MM.1S (cell line): ENCODE results near the gene USP38.

Experiments
- DNase-seq: peaks from one replicate; pipeline ENCODE4 v3.0.0-alpha.2; 2015
- H2AFZ ChIP-seq: fragments of 300-600 bp; sonication (generic); 2 replicates; pipeline ENCODE4 v1.6.0; 2016; ENCODE audit warnings: antibody characterized with exemption, low read length
- H3F3A ChIP-seq: fragments of 300-600 bp; sonication (generic); 2 replicates; pipeline ENCODE4 v1.6.1; 2016; ENCODE audit warnings: mild to moderate bottlenecking, antibody characterized with exemption, low read length, moderate library complexity, mixed read lengths; ENCODE audit not compliant: insufficient read depth
- H3K27ac ChIP-seq: fragments of 300-600 bp; sonication (generic); 2 replicates; pipeline ENCODE4 v1.5.1; 2016; ENCODE audit warnings: mild to moderate bottlenecking, low read length
- H3K27me3 ChIP-seq: fragments of 300-600 bp; sonication (generic); replicated peaks from 2 replicates; pipeline ENCODE4 v1.6.0; 2016; ENCODE audit warnings: low read length; ENCODE audit not compliant: insufficient read depth
- H3K36me3 ChIP-seq: fragments of 300-600 bp; sonication (generic); replicated peaks from 2 replicates; pipeline ENCODE4 v1.6.1; 2016; ENCODE audit warnings: mild to moderate bottlenecking, low read length, mixed read lengths; ENCODE audit not compliant: insufficient read depth
- H3K4me1 ChIP-seq: fragments of 300-600 bp; sonication (generic); 2 replicates; pipeline ENCODE4 v1.6.1; 2016; ENCODE audit warnings: low read length, mixed read lengths
- H3K4me2 ChIP-seq: fragments of 300-600 bp; sonication (generic); 2 replicates; pipeline ENCODE4 v1.6.0; 2016; ENCODE audit warnings: low read depth, low read length
- H3K4me3 ChIP-seq: fragments of 300-600 bp; sonication (generic); 2 replicates; pipeline ENCODE4 v1.5.1; 2016; ENCODE audit warnings: low read length, mixed read lengths
- H3K79me2 ChIP-seq: fragments of 300-600 bp; sonication (generic); 2 replicates; pipeline ENCODE4 v1.6.1; 2016; ENCODE audit warnings: mixed run types, low read length, mixed read lengths
- H3K9ac ChIP-seq: fragments of 300-600 bp; sonication (generic); 2 replicates; pipeline ENCODE4 v1.6.1; 2016; ENCODE audit warnings: low read length, mixed read lengths
- H3K9me2 ChIP-seq: fragments of 300-600 bp; sonication (generic); replicated peaks from 2 replicates; pipeline ENCODE4 v1.6.1; 2016; ENCODE audit warnings: mild to moderate bottlenecking, low read length, mixed read lengths; ENCODE audit not compliant: insufficient read depth
- H3K9me3 ChIP-seq: fragments of 300-600 bp; sonication (generic); replicated peaks from 2 replicates; pipeline ENCODE4 v1.6.1; 2016; ENCODE audit warnings: mild to moderate bottlenecking, low read length, mixed read lengths; ENCODE audit not compliant: insufficient read depth
- H4K20me1 ChIP-seq: fragments of 300-600 bp; sonication (generic); 2 replicates; pipeline ENCODE4 v1.6.1; 2016; ENCODE audit warnings: mild to moderate bottlenecking, low read length, moderate library complexity, mixed read lengths; ENCODE audit not compliant: insufficient read depth
- CTCF ChIP-seq: fragments of 300-600 bp; sonication (generic); IDR thresholded peaks from 2 replicates; pipeline ENCODE4 v1.5.1; 2016; ENCODE audit warnings: antibody characterized with exemption, low read length, mixed read lengths
- EZH2 ChIP-seq: fragments of 300-600 bp; sonication (generic); optimal IDR thresholded peaks from 2 replicates; pipeline ENCODE3; 2017; ENCODE audit warnings: low read depth, mild to moderate bottlenecking, antibody characterized with exemption, low read length, mixed read lengths
- EZH2phosphoT487 ChIP-seq: fragments of 300-600 bp; sonication (generic); IDR thresholded peaks from 2 replicates; pipeline ENCODE4 v1.6.1; 2018; ENCODE audit warnings: antibody characterized with exemption, low read length

The USP38 gene

GRCh38 chr4:143178923-143179322 is 5.8 kb upstream of the USP38 start:
- no peak for TF ChIP-seq EZH2
- TF ChIP-seq CTCF = no peak
- no peak for TF ChIP-seq EZH2phosphoT487
- H3K79me2 ChIP-seq = peaks cover 8% of the 10 kb centered on the region; the same call in 1 of the 2 replicates
- no peak for DNase-seq

DNA sequence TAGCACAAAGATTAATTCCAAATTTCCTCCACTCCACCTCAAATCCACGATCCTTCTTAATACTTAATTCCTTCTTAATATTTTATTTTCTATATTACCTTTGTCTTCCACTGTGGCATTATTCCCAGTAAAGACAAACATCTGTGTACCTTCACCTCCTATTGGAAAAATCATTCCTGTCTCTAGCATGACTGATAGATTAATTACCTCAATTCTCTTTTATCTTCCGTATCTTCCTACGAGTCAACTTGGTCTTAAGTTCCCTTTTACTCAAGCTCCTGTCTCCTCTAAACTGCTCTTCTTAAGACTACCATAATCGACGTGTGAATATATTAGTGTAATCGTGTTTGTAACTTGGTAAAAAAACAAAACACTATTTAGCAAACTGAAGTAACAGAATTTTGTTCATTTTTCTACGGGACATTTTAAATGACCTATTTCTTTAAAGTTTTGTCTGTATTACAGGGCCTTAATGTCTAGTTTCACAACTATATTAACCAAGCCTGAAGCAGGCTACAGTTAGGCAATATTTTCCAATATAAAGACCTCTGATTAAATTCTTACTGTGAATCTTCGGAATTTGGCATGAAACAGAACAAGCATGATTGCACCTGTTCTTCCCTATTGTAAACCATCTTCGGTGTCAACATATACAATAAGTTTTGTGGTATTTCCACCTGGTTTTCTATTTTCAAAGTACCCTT is 1.1 kb upstream of the USP38 start:
- Histone ChIP-seq H3K27me3 (no peaks in the 10 kb centered on the region), H3K4me1 (peaks cover 5% of the 10 kb centered on the region; the same call in 1 of the 2 replicates), H2AFZ (peak overlapping the region; percentile 70), H3K9me2 (no peaks in the 10 kb centered on the region), H3K27ac (peak overlapping the region; percentile 89; the same call in 1 of the 2 replicates), H3K9ac (peak overlapping the region; percentile 84), H3K36me3 (no peaks in the 10 kb centered on the region), H3K4me3 (peak overlapping the region; percentile 95), H4K20me1 (peaks cover 5% of the 10 kb centered on the region; the same call in 1 of the 2 replicates), H3K79me2 (peaks cover 44% of the 10 kb centered on the region), H3F3A (peaks cover 15% of the 10 kb centered on the region; the same call in 1 of the 2 replicates), H3K9me3 (no peaks in the 10 kb centered on the region), H3K4me2 (peak overlapping the region; percentile 73)
- DNase-seq = no peak
- no peak for TF ChIP-seq EZH2phosphoT487
- TF ChIP-seq EZH2 = no peak
- TF ChIP-seq CTCF = no peak

More at GRCh38 chr4:143178923-143179322, 5.8 kb upstream of the USP38 start:
- no peak overlapping the region for H3K4me2 ChIP-seq
- H2AFZ ChIP-seq = no peak overlapping the region
- no peaks in the 10 kb centered on the region for H3K9me2 ChIP-seq
- H3K9ac ChIP-seq = no peak overlapping the region
- no peaks in the 10 kb centered on the region for H3K36me3 ChIP-seq
- H3K4me1 ChIP-seq = peaks cover 3% of the 10 kb centered on the region; the same call in 1 of the 2 replicates
- no peaks in the 10 kb centered on the region for H4K20me1 ChIP-seq
- no peak overlapping the region for H3K4me3 ChIP-seq
- no peak overlapping the region for H3K27ac ChIP-seq
- H3K9me3 ChIP-seq = no peaks in the 10 kb centered on the region
- H3K27me3 ChIP-seq = no peaks in the 10 kb centered on the region
- no peaks in the 10 kb centered on the region for H3F3A ChIP-seq

- Histone ChIP-seq H3K9me2 (no peaks in the 10 kb centered on the region), H3K36me3 (no peaks in the 10 kb centered on the region), H3F3A (peaks cover 18% of the 10 kb centered on the region), H3K4me1 (peaks cover 10% of the 10 kb centered on the region), H4K20me1 (peaks cover 5% of the 10 kb centered on the region; the same call in 1 of the 2 replicates), H3K4me3 (peak overlapping the region; percentile 95), H3K9me3 (no peaks in the 10 kb centered on the region), H3K27ac (peak overlapping the region; percentile 89), H2AFZ (peak overlapping the region; percentile 70), H3K79me2 (peaks cover 49% of the 10 kb centered on the region), H3K27me3 (no peaks in the 10 kb centered on the region), H3K4me2 (peak overlapping the region; percentile 73), H3K9ac (peak overlapping the region; percentile 84)
- no peak for DNase-seq
- TF ChIP-seq EZH2phosphoT487 (no peak), EZH2 (no peak), CTCF (no peak)
Observed at GRCh38 chr4:143184217-143184502, 557 bp upstream of the USP38 start.
